ENCODE results near the gene PAH. TPM values are rescaled to one million over a fixed set of nuclear protein-coding genes. Genes with fewer than 3 reads are reported as not detected.

PAH gene
- total and polyA plus RNA-seq, 12 donors, result 1.7 to 92.5 (median 8.6) TPM

GRCh38 chr12:102921240-102921639 lies 4.2 kb upstream of the PAH start:
- H3K9me3 ChIP-seq (replicated peaks in 1 of 3), result no peaks in the 10 kb centered on the region
- no peak overlapping the region for H3K27ac ChIP-seq
- no peaks in the 10 kb centered on the region for H3K36me3 ChIP-seq (replicated peaks in 1 of 2)
- TF ChIP-seq CTCF (IDR thresholded peaks at IDR 0.05) (no peak), POLR2A (IDR thresholded peaks at IDR 0.05) (no peak)
- H3K27me3 ChIP-seq, result no peaks in the 10 kb centered on the region
- H3K4me3 ChIP-seq, result no peak overlapping the region
- intact Hi-C loops (cut with DNase I), result no loop called here
- no peak for DNase-seq
- no peaks in the 10 kb centered on the region for H3K4me1 ChIP-seq (replicated peaks in 1 of 2)

GRCh38 chr12:102920271-102920670 lies 3.2 kb upstream of the PAH start:
- Histone ChIP-seq H3K36me3 (replicated peaks in 1 of 2) (no peaks in the 10 kb centered on the region), H3K27ac (no peak overlapping the region), H3K4me1 (replicated peaks in 1 of 2) (no peaks in the 10 kb centered on the region), H3K9me3 (replicated peaks in 1 of 3) (no peaks in the 10 kb centered on the region), H3K27me3 (no peaks in the 10 kb centered on the region), H3K4me3 (no peak overlapping the region)
- intact Hi-C loops (cut with DNase I), result no loop called here
- TF ChIP-seq POLR2A (IDR thresholded peaks at IDR 0.05) (no peak), CTCF (IDR thresholded peaks at IDR 0.05) (no peak)
- no peak for DNase-seq

- Histone ChIP-seq H3K9me3 (replicated peaks in 1 of 3) (no peaks in the 10 kb centered on the region), H3K4me3 (no peak overlapping the region), H3K27me3 (no peaks in the 10 kb centered on the region), H3K4me1 (replicated peaks in 1 of 2) (no peaks in the 10 kb centered on the region), H3K27ac (no peak overlapping the region), H3K36me3 (replicated peaks in 1 of 2) (no peaks in the 10 kb centered on the region)
- TF ChIP-seq CTCF (IDR thresholded peaks at IDR 0.05), result no peak
- TF ChIP-seq POLR2A (IDR thresholded peaks at IDR 0.05), result no peak
- WGBS, 4 donors, result 76 to 90% (median 78%) methylated on average over 2 of the region's 2 CpGs
- intact Hi-C loops (cut with DNase I), result no loop called here
- no peak for DNase-seq
These were observed 1.8 kb upstream of the PAH start for GRCh38 chr12:102918840-102919239.

GRCh38 chr12:102916252-102917025 lies 605 bp downstream of the PAH start:
- TF ChIP-seq CTCF (IDR thresholded peaks at IDR 0.05) (no peak), POLR2A (IDR thresholded peaks at IDR 0.05) (no peak)
- Histone ChIP-seq H3K27me3 (no peaks in the 10 kb centered on the region), H3K27ac (no peak overlapping the region), H3K4me1 (replicated peaks in 1 of 2) (no peaks in the 10 kb centered on the region), H3K9me3 (replicated peaks in 1 of 3) (no peaks in the 10 kb centered on the region), H3K36me3 (replicated peaks in 1 of 2) (no peaks in the 10 kb centered on the region), H3K4me3 (peak overlapping the region in 1 of 4 donors; percentile 28)
- intact Hi-C loops (cut with DNase I), result no loop called here
- 66 to 73% (median 71%) methylated on average over 5 of the region's 5 CpGs for WGBS, 4 donors
- no peak for DNase-seq

Measured in adrenal gland (tissue), 12 donors.